ENCODE measurements around the gene NOD1. TPM values are rescaled to one million over a fixed set of nuclear protein-coding genes. Genes with fewer than 3 reads are reported as not detected.

The NOD1 gene
- total RNA-seq, result 10 to 100 TPM; 17.6 to 36.5 (median 23.0) TPM

- TF ChIP-seq CTCF (IDR thresholded peaks at IDR 0.05; ENCODE audit: low read depth), result no peak
Observed at GRCh38 chr7:30478349-30479201, at the start of gene NOD1. TSS of gene NOD1 (minus strand) at chr7:30478784. CDS start at chr7:30456921, 21,863 bp downstream.

GRCh38 chr7:30526163-30526562, 47.6 kb upstream of the NOD1 start:
- TF ChIP-seq CTCF (IDR thresholded peaks at IDR 0.05; ENCODE audit: low read depth), result no peak

GRCh38 chr7:30525429-30525828, 46.8 kb upstream of the NOD1 start:
- TF ChIP-seq CTCF (IDR thresholded peaks at IDR 0.05; ENCODE audit: low read depth), result no peak

- no peak for TF ChIP-seq CTCF (IDR thresholded peaks at IDR 0.05; ENCODE audit: low read depth)
Observed at GRCh38 chr7:30524545-30524944, 46.0 kb upstream of the NOD1 start.

GRCh38 chr7:30523466-30523865, 44.9 kb upstream of the NOD1 start:
- TF ChIP-seq CTCF (IDR thresholded peaks at IDR 0.05; ENCODE audit: low read depth), result no peak

- TF ChIP-seq CTCF (IDR thresholded peaks at IDR 0.05; ENCODE audit: low read depth), result no peak
Observed at GRCh38 chr7:30522159-30522558, 43.6 kb upstream of the NOD1 start.

GRCh38 chr7:30521532-30521931, 42.9 kb upstream of the NOD1 start:
- TF ChIP-seq CTCF (IDR thresholded peaks at IDR 0.05; ENCODE audit: low read depth), result no peak

All from subcutaneous adipose tissue (tissue), 4 donors.